Gastroesophageal sphincter (tissue), 3 donors: Measurements from ENCODE around the gene NOC2L.

Source experiments
- CTCF ChIP-seq, 4 experiments: fragments of 200-600 bp in 2 of 4; fragments of 450-650 bp in 2 of 4; sonication (generic) in 1 of 4; IDR thresholded peaks; one replicate each; pipeline ENCODE4 v1.5.1; 2017 to 2019; ENCODE audit warnings: antibody characterized with exemption in 4 of 4, mild to moderate bottlenecking in 2 of 4, moderate library complexity in 2 of 4
- EP300 ChIP-seq: sonication (generic); formaldehyde crosslinking; IDR thresholded peaks from one replicate; pipeline ENCODE4 v1.6.1; 2017; ENCODE audit warnings: antibody characterized with exemption, mild to moderate bottlenecking

- no peak for TF ChIP-seq EP300
- no peak for TF ChIP-seq CTCF (IDR thresholded peaks at IDR 0.05)
These were observed 15.3 kb downstream of the NOC2L start for GRCh38 chr1:943545-944340.
